B cell (primary cell): ENCODE data around the gene KCNQ5. TPM values are rescaled to one million over a fixed set of nuclear protein-coding genes. Genes with fewer than 3 reads are reported as not detected.

Source experiments
- ATAC-seq: fragments of 200-7000 bp; cut with Tn5 transposase; one replicate; pipeline ENCODE4 v1.10.0; 2021; ENCODE audit warnings: low read depth, mild to moderate bottlenecking, moderate number of reproducible peaks, moderate library complexity
- CTCF ChIA-PET: fragments of 350-600 bp; sonication (Branson Sonifier 250); formaldehyde crosslinking; loops from one replicate; lab custom pipeline; 2021; ENCODE audit warnings: antibody characterized with exemption, inconsistent platforms; lab: Charles Lee
- POLR2A ChIA-PET: fragments of 350-600 bp; sonication (Branson Sonifier 250); formaldehyde crosslinking; loops from one replicate; lab custom pipeline; 2021; ENCODE audit warnings: antibody characterized with exemption; lab: Charles Lee
- DNase-seq: peaks from one replicate; pipeline ENCODE4 v3.0.0; 2013
- H2AFZ ChIP-seq: 2 replicates; pipeline ENCODE4 v1.6.1; 2012; ENCODE audit warnings: mild to moderate bottlenecking, low read depth, low read length; ENCODE audit not compliant: insufficient read depth, poor library complexity, severe bottlenecking
- H3K27ac ChIP-seq, 2 donors: 1 replicate in 1 of 2; 2 replicates in 1 of 2; pipeline ENCODE4 v1.5.1; 2012 to 2013; ENCODE audit warnings: low read length in 2 of 2, mild to moderate bottlenecking in 2 of 2, moderate library complexity in 1 of 2
- H3K27me3 ChIP-seq, 4 experiments: fragments of 200-600 bp in 1 of 4; sonication (generic) in 1 of 4; replicated peaks in 1 of 4; 1 replicate in 2 of 4; 2 replicates in 2 of 4; pipeline versions ENCODE4 v1.6.1 to v1.7.0; 2013 to 2016; ENCODE audit warnings: low read length in 3 of 4, mild to moderate bottlenecking in 2 of 4, mixed read lengths in 1 of 4, moderate library complexity in 1 of 4; ENCODE audit not compliant: insufficient read depth in 4 of 4, control insufficient read depth in 3 of 4; ENCODE audit errors: control extremely low read depth in 1 of 4
- H3K36me3 ChIP-seq, 2 experiments: replicated peaks in 1 of 2; 1 replicate in 1 of 2; 2 replicates in 1 of 2; pipeline versions ENCODE4 v1.6.1 to v1.7.1; 2013; ENCODE audit warnings: low read length in 1 of 2; ENCODE audit not compliant: insufficient read depth in 2 of 2, control insufficient read depth in 1 of 2; ENCODE audit errors: control extremely low read depth in 1 of 2, extremely low read depth in 1 of 2
- H3K4me1 ChIP-seq, 2 donors: fragments of 200-600 bp in 1 of 2; sonication (generic) in 1 of 2; 1 replicate in 1 of 2; 2 replicates in 1 of 2; pipeline versions ENCODE4 v1.5.1 to v1.6.1; 2013 to 2017; ENCODE audit warnings: low read length in 2 of 2; ENCODE audit not compliant: control insufficient read depth in 2 of 2, insufficient read depth in 2 of 2
- H3K4me2 ChIP-seq: replicated peaks from 2 replicates; pipeline ENCODE3; 2012; ENCODE audit warnings: mild to moderate bottlenecking, low read depth, low read length; ENCODE audit not compliant: poor library complexity, severe bottlenecking
- H3K4me3 ChIP-seq, 5 experiments: fragments of 200-600 bp in 1 of 5; sonication (generic) in 1 of 5; 1 replicate in 3 of 5; 2 replicates in 2 of 5; pipeline versions ENCODE4 v1.5.1 to v1.7.0; 2011 to 2016; ENCODE audit warnings: low read length in 4 of 5, mild to moderate bottlenecking in 4 of 5, low read depth in 2 of 5, control low read depth in 1 of 5, moderate library complexity in 1 of 5; ENCODE audit not compliant: insufficient read depth in 1 of 5; ENCODE audit errors: control extremely low read depth in 1 of 5, extremely low read depth in 1 of 5
- H3K79me2 ChIP-seq: fragments of 200-600 bp; sonication (generic); one replicate; pipeline ENCODE4 v1.6.0; 2016; ENCODE audit warnings: low read length; ENCODE audit not compliant: control insufficient read depth, insufficient read depth
- H3K9ac ChIP-seq: fragments of 200-600 bp; sonication (generic); 2 replicates; pipeline ENCODE4 v1.6.1; 2017; ENCODE audit warnings: mild to moderate bottlenecking, low read length, moderate library complexity
- H3K9me3 ChIP-seq, 3 donors: one replicate each; pipeline versions ENCODE4 v1.6.1 to v1.7.1; 2013; ENCODE audit warnings: low read length in 2 of 3; ENCODE audit not compliant: control insufficient read depth in 2 of 3, insufficient read depth in 1 of 3; ENCODE audit errors: control extremely low read depth in 1 of 3
- H4K20me1 ChIP-seq: 2 replicates; pipeline ENCODE4 v1.6.0; 2012; ENCODE audit warnings: mild to moderate bottlenecking, low read length; ENCODE audit not compliant: insufficient read depth, control insufficient read depth, poor library complexity, severe bottlenecking
- H3K27ac Mint-ChIP-seq: one replicate; pipeline ENCODE4 v1.8.0; 2021; ENCODE audit warnings: mixed read lengths
- H3K27me3 Mint-ChIP-seq: one replicate; pipeline ENCODE4 v1.8.0; 2021; ENCODE audit warnings: mixed read lengths
- H3K4me1 Mint-ChIP-seq: one replicate; pipeline ENCODE4 v1.8.0; 2021; ENCODE audit warnings: mixed read lengths
- H3K4me3 Mint-ChIP-seq: one replicate; pipeline ENCODE4 v1.8.0; 2021; ENCODE audit warnings: mixed read lengths
- H3K9me3 Mint-ChIP-seq: one replicate; pipeline ENCODE4 v1.8.0; 2022; ENCODE audit warnings: mixed read lengths; ENCODE audit not compliant: insufficient read depth
- CTCF ChIP-seq: fragments of 200-600 bp; IDR thresholded peaks from one replicate; pipeline ENCODE4 v1.8.0; 2022; ENCODE audit warnings: antibody characterized with exemption, mild to moderate bottlenecking
- EZH2 ChIP-seq: IDR thresholded peaks from 2 replicates; pipeline ENCODE4 v1.6.1; 2012; ENCODE audit warnings: borderline replicate concordance, low read depth, mild to moderate bottlenecking, moderate library complexity, low read length; ENCODE audit not compliant: insufficient read depth, poor library complexity, severe bottlenecking
- whole genome bisulfite sequencing: methylation state at CpG from one replicate; pipeline ENCODE4 v1.1.5; 2013; ENCODE audit warnings: missing lambda C conversion rate; ENCODE audit not compliant: insufficient coverage; 5-methylcytosine and 5-hydroxymethylcytosine counted together
- intact Hi-C: fragments of 100-400 bp; cut with micrococcal nuclease; formaldehyde crosslinking; loops from one replicate; pipeline ENCODE4 v1.10.0; 2022
- polyA plus RNA-seq: library from polyadenylated mRNA; depleted of rRNA; stranded (reverse); fragments of >200 nt; gene quantifications from 2 replicates; pipeline ENCODE4 v1.2.3, GENCODE V29; 2012
- total RNA-seq, 2 donors: library from RNA; stranded (reverse); fragments of 120-200 nt in 1 of 2; gene quantifications; 1 replicate in 1 of 2; 2 replicates in 1 of 2; pipeline versions ENCODE4 v1.2.3 to v1.2.4, GENCODE V29; 2013 to 2022

KCNQ5 gene
- total and polyA plus RNA-seq, 2 donors (not counting 1 experiment from before 2014, with no cell fraction given): 2.3 to 9.4 TPM

- Histone ChIP-seq H2AFZ (no peak overlapping the region), H3K4me1 (no peaks in the 10 kb centered on the region), H3K9me3 (no peaks in the 10 kb centered on the region), H3K4me3 (no peak overlapping the region), H3K27ac (no peak overlapping the region), H3K9ac (no peak overlapping the region), H4K20me1 (no peaks in the 10 kb centered on the region), H3K36me3 (peaks cover 2 to 3% of the 10 kb centered on the region in 2 experiments), H3K79me2 (no peaks in the 10 kb centered on the region), H3K4me2 (no peak overlapping the region), H3K27me3 (no peaks in the 10 kb centered on the region)
- no peaks in the 10 kb centered on the region for H3K27me3 Mint-ChIP-seq
- no peak for ATAC-seq
- intact Hi-C loops: no loop called here
- no peak overlapping the region for H3K4me3 Mint-ChIP-seq
- CTCF ChIA-PET: interaction anchor here (0.7 to 4.5 kb wide), 4 partner anchors 9 to 513 kb away, joined by 4 to 25 read pairs (median 10); no protein-coding TSS in a partner anchor
- POLR2A ChIA-PET: no interaction called here
- TF ChIP-seq EZH2: no peak
- no peak for TF ChIP-seq CTCF
- H3K4me1 Mint-ChIP-seq: no peaks in the 10 kb centered on the region
- no peak overlapping the region for H3K27ac Mint-ChIP-seq
- DNase-seq: no peak
- H3K9me3 Mint-ChIP-seq: no peaks in the 10 kb centered on the region
- 100% methylated on average over 3 of the region's 4 CpGs for WGBS
Measured at GRCh38 chr6:73121421-73121993, 499.6 kb downstream of the KCNQ5 start.

- ChIA-PET CTCF (interaction anchor here (1.0 to 1.1 kb wide), 2 partner anchors 9 to 507 kb away, joined by 3 read pairs; no protein-coding TSS in a partner anchor), POLR2A (no interaction called here)
- H3K79me2 ChIP-seq: no peaks in the 10 kb centered on the region
- WGBS: no CpG with 5 or more reads among the region's 2 CpGs
- Mint-ChIP-seq H3K4me3 (no peak overlapping the region), H3K9me3 (no peaks in the 10 kb centered on the region), H3K27me3 (no peaks in the 10 kb centered on the region), H3K27ac (no peak overlapping the region), H3K4me1 (no peaks in the 10 kb centered on the region)
- H3K36me3 ChIP-seq: peaks cover 0 to 3% of the 10 kb centered on the region in 2 experiments
- intact Hi-C loops: no loop called here
- H3K4me3 ChIP-seq: no peak overlapping the region
- H3K9ac ChIP-seq: no peak overlapping the region
- H3K9me3 ChIP-seq: no peaks in the 10 kb centered on the region
- H3K4me1 ChIP-seq: no peaks in the 10 kb centered on the region
- H3K4me2 ChIP-seq: no peak overlapping the region
- H2AFZ ChIP-seq: no peak overlapping the region
- ATAC-seq: no peak
- H3K27me3 ChIP-seq: no peaks in the 10 kb centered on the region
- TF ChIP-seq EZH2 (no peak), CTCF (no peak)
- no peak overlapping the region for H3K27ac ChIP-seq
- no peaks in the 10 kb centered on the region for H4K20me1 ChIP-seq
- no peak for DNase-seq
Measured at GRCh38 chr6:73123632-73124329, 501.9 kb downstream of the KCNQ5 start.
